Superior temporal gyrus (tissue), 1 donor: ENCODE results near the gene PPP1R16B.

Source experiments
- DNase-seq: peaks from one replicate; pipeline ENCODE4 v3.0.0-alpha.2; 2016; ENCODE audit errors: extremely low spot score

Gene PPP1R16B

GRCh38 chr20:38827770-38828281 lies 22.3 kb downstream of the PPP1R16B start:
- no peak for DNase-seq

- DNase-seq, result no peak
These were observed 23.2 kb downstream of the PPP1R16B start for GRCh38 chr20:38828514-38829295.

- DNase-seq, result no peak
These were observed 23.9 kb downstream of the PPP1R16B start for GRCh38 chr20:38829296-38829875.

GRCh38 chr20:38830356-38830755 lies 24.9 kb downstream of the PPP1R16B start:
- DNase-seq, result no peak

GRCh38 chr20:38831049-38831691 lies 25.7 kb downstream of the PPP1R16B start:
- no peak for DNase-seq

GRCh38 chr20:38831995-38832620 lies 26.6 kb downstream of the PPP1R16B start:
- no peak for DNase-seq

- DNase-seq, result no peak
These were observed 27.8 kb downstream of the PPP1R16B start for GRCh38 chr20:38833154-38833856.

GRCh38 chr20:38833857-38834164 lies 28.3 kb downstream of the PPP1R16B start:
- no peak for DNase-seq

- DNase-seq, result no peak
These were observed 29.4 kb downstream of the PPP1R16B start for GRCh38 chr20:38834868-38835267.

- DNase-seq, result peak; percentile 59
These were observed 30.3 kb downstream of the PPP1R16B start for GRCh38 chr20:38835792-38836191.

- DNase-seq, result no peak
These were observed 31.5 kb downstream of the PPP1R16B start for GRCh38 chr20:38836991-38837390.

- DNase-seq, result no peak
These were observed 32.8 kb downstream of the PPP1R16B start for GRCh38 chr20:38838326-38838725.

GRCh38 chr20:38839563-38839962 lies 34.1 kb downstream of the PPP1R16B start:
- no peak for DNase-seq

GRCh38 chr20:38840053-38840893 lies 34.8 kb downstream of the PPP1R16B start:
- peak; percentile 63 for DNase-seq

GRCh38 chr20:38840894-38841470 lies 35.5 kb downstream of the PPP1R16B start:
- no peak for DNase-seq

GRCh38 chr20:38841570-38841969 lies 36.1 kb downstream of the PPP1R16B start:
- DNase-seq, result no peak

GRCh38 chr20:38842026-38842425 lies 36.5 kb downstream of the PPP1R16B start:
- DNase-seq, result no peak

GRCh38 chr20:38842558-38842981 lies 37.1 kb downstream of the PPP1R16B start:
- no peak for DNase-seq

GRCh38 chr20:38843346-38843745 lies 37.8 kb downstream of the PPP1R16B start:
- no peak for DNase-seq

- no peak for DNase-seq
These were observed 39.5 kb downstream of the PPP1R16B start for GRCh38 chr20:38844963-38845362.
